Panc1 (cell line): ENCODE measurements around the gene STARD9. TPM values are rescaled to one million over a fixed set of nuclear protein-coding genes. Genes with fewer than 3 reads are reported as not detected.

ENCODE experiments used
- ATAC-seq: fragments of 200-7000 bp; cut with Tn5 transposase; 2 replicates; pipeline ENCODE4 v1.9.1; 2020; ENCODE audit warnings: mild to moderate bottlenecking, moderate library complexity
- BruUV-seq: library from RNA; stranded (reverse); fragments of 400-500 nt; replicated peaks from 2 replicates; lab custom pipeline; 2021; lab: Mats Ljungman, UMichigan
- CTCF ChIA-PET: fragments of 300-600 bp; sonication (Branson Sonifier 250); formaldehyde crosslinking; loops from one replicate; lab custom pipeline; 2022; ENCODE audit warnings: antibody characterized with exemption; lab: Charles Lee
- POLR2A ChIA-PET: fragments of 300-600 bp; sonication (Branson Sonifier 250); formaldehyde crosslinking; loops from one replicate; lab custom pipeline; 2022; ENCODE audit warnings: antibody characterized with exemption; lab: Charles Lee
- DNase-seq: peaks from one replicate; pipeline ENCODE4 v3.0.0-alpha.2; 2010; ENCODE audit warnings: low read depth, low spot score
- H3K27ac ChIP-seq: 2 replicates; pipeline ENCODE4 v1.5.1; 2011; ENCODE audit warnings: mild to moderate bottlenecking, low read length, inconsistent platforms
- H3K27me3 ChIP-seq: fragments of 200-500 bp; sonication (Bioruptor generic); 2 replicates; pipeline ENCODE4 v1.6.0; 2014; ENCODE audit warnings: low read length, inconsistent platforms; ENCODE audit not compliant: control insufficient read depth, insufficient read depth
- H3K36me3 ChIP-seq: fragments of 200-500 bp; sonication (Bioruptor generic); 2 replicates; pipeline ENCODE4 v1.5.1; 2014; ENCODE audit warnings: inconsistent platforms, mild to moderate bottlenecking, low read length, moderate library complexity; ENCODE audit not compliant: control insufficient read depth, insufficient read depth
- H3K4me1 ChIP-seq: 2 replicates; pipeline ENCODE4 v1.5.1; 2011; ENCODE audit warnings: inconsistent platforms, mild to moderate bottlenecking, low read length, moderate library complexity; ENCODE audit not compliant: control insufficient read depth, insufficient read depth
- H3K4me3 ChIP-seq, 2 experiments: 2 replicates each; pipeline ENCODE4 v1.5.1; 2011 to 2012; ENCODE audit warnings: low read depth in 2 of 2, low read length in 2 of 2, mild to moderate bottlenecking in 2 of 2, inconsistent platforms in 1 of 2, moderate library complexity in 1 of 2
- H3K9me3 ChIP-seq: fragments of 200-500 bp; sonication (Bioruptor generic); 2 replicates; pipeline ENCODE4 v1.5.1; 2014; ENCODE audit warnings: low read depth, mild to moderate bottlenecking, inconsistent platforms, low read length, moderate library complexity; ENCODE audit not compliant: control insufficient read depth, insufficient read depth
- CTCF ChIP-seq: fragments of 450-650 bp; IDR thresholded peaks from 2 replicates; pipeline ENCODE4 v1.5.1; 2017; ENCODE audit warnings: mild to moderate bottlenecking
- POLR2AphosphoS5 ChIP-seq: IDR thresholded peaks from 2 replicates; pipeline ENCODE4 v1.6.1; 2012; ENCODE audit warnings: mild to moderate bottlenecking, low read depth, low read length, moderate library complexity
- REST ChIP-seq, 2 experiments: IDR thresholded peaks; 2 replicates each; pipeline ENCODE4 v1.6.1; 2011 to 2012; ENCODE audit warnings: low read depth in 2 of 2, control low read depth in 1 of 2, low read length in 1 of 2, mild to moderate bottlenecking in 1 of 2, moderate library complexity in 1 of 2; ENCODE audit not compliant: insufficient read depth in 1 of 2
- SIN3A ChIP-seq: IDR thresholded peaks from 2 replicates; pipeline ENCODE4 v1.6.1; 2012; ENCODE audit warnings: low read depth, mild to moderate bottlenecking, low read length, moderate library complexity, borderline replicate concordance; ENCODE audit not compliant: insufficient read depth
- TCF7L2 ChIP-seq: IDR thresholded peaks from 2 replicates; pipeline ENCODE4 v1.6.1; 2011; ENCODE audit warnings: mild to moderate bottlenecking, low read depth, low read length, inconsistent platforms
- in situ Hi-C: cut with HindIII; loops from 2 replicates; pipeline ENCODE4 v1.10.0; 2016; ENCODE audit warnings: low sequenced_read_pairs, low pct_unique_long_range_greater_than_20kb
- intact Hi-C: fragments of 100-400 bp; cut with micrococcal nuclease; formaldehyde crosslinking; loops from one replicate; pipeline ENCODE4 v1.10.0; 2022; ENCODE audit not compliant: unreplicated experiment
- total RNA-seq: library from RNA; stranded (reverse); gene quantifications from one replicate; pipeline ENCODE4 v1.2.1, GENCODE V29; 2021; ENCODE audit not compliant: unreplicated experiment

STARD9 gene
- total RNA-seq, 1 experiment from 2014 or later, result 13.4 TPM

GRCh38 chr15:42593143-42593542 lies 17.7 kb downstream of the STARD9 start:
- no peak for ATAC-seq
- ChIA-PET CTCF (no interaction called here), POLR2A (interaction anchor here (0.6 kb wide), 1 partner anchor 44 kb away, joined by 3 read pairs; no protein-coding TSS in a partner anchor)
- H3K4me1 ChIP-seq, result no peaks in the 10 kb centered on the region
- no peak for DNase-seq
- intact Hi-C loops (no loop called here), in situ Hi-C loops (no loop called here)
- H3K27me3 ChIP-seq, result no peaks in the 10 kb centered on the region
- no peaks in the 10 kb centered on the region for H3K36me3 ChIP-seq
- H3K4me3 ChIP-seq, result no peak overlapping the region
- BruUV-seq, result no TSS peak
- no peak for TF ChIP-seq REST (IDR thresholded peaks at IDR 0.05; ENCODE audit: insufficient read depth in 1 of 2, low read depth in 2 of 2, low read length in 1 of 2)
- TF ChIP-seq CTCF, result no peak
- TF ChIP-seq TCF7L2, result no peak
- TF ChIP-seq SIN3A, result no peak
- no peak for TF ChIP-seq POLR2AphosphoS5
- H3K27ac ChIP-seq, result no peak overlapping the region
- H3K9me3 ChIP-seq, result no peaks in the 10 kb centered on the region

- Histone ChIP-seq H3K27ac (no peak overlapping the region), H3K27me3 (no peaks in the 10 kb centered on the region), H3K4me1 (no peaks in the 10 kb centered on the region), H3K4me3 (no peak overlapping the region), H3K36me3 (no peaks in the 10 kb centered on the region), H3K9me3 (no peaks in the 10 kb centered on the region)
- intact Hi-C loops, result no loop called here
- TF ChIP-seq SIN3A (no peak), CTCF (no peak)
- ATAC-seq (no peak), DNase-seq (no peak)
- in situ Hi-C loops, result no loop called here
- POLR2A ChIA-PET, result no interaction called here
- no TSS peak for BruUV-seq
- CTCF ChIA-PET, result interaction anchor here (0.6 kb wide), 1 partner anchor 49 kb away, joined by 3 read pairs; no protein-coding TSS in a partner anchor
Observed at GRCh38 chr15:42594095-42594494, 18.7 kb downstream of the STARD9 start.
